Breast epithelium (tissue), 4 donors: Measurements from ENCODE around the gene NTSR1. TPM values are rescaled to one million over a fixed set of nuclear protein-coding genes. Genes with fewer than 3 reads are reported as not detected.

Experiments
- DNase-seq, 2 donors: peaks; one replicate each; pipeline ENCODE4 v3.0.0-alpha.2; 2019; ENCODE audit warnings: low spot score in 2 of 2
- H3K27ac ChIP-seq, 2 donors: fragments of 200-600 bp; sonication (generic) in 1 of 2; one replicate each; pipeline ENCODE4 v1.5.1; 2016 to 2019; ENCODE audit warnings: mild to moderate bottlenecking in 1 of 2
- H3K27me3 ChIP-seq, 2 donors: fragments of 200-600 bp; sonication (generic) in 1 of 2; one replicate each; pipeline versions ENCODE4 v1.5.1 to v1.6.0; 2017 to 2019; ENCODE audit warnings: control low read depth in 1 of 2, mild to moderate bottlenecking in 1 of 2
- H3K36me3 ChIP-seq: fragments of 200-600 bp; one replicate; pipeline ENCODE4 v1.5.1; 2019
- H3K4me1 ChIP-seq, 2 donors: fragments of 200-600 bp; sonication (generic); one replicate each; pipeline ENCODE4 v1.5.1; 2016 to 2019; ENCODE audit warnings: control low read depth in 1 of 2
- H3K4me3 ChIP-seq, 3 donors: fragments of 200-600 bp; sonication (generic); 1 replicate in 2 of 3; 2 replicates in 1 of 3; pipeline ENCODE4 v1.5.1; 2016 to 2019; ENCODE audit warnings: mild to moderate bottlenecking in 3 of 3, moderate library complexity in 2 of 3
- H3K9me3 ChIP-seq, 2 donors: fragments of 200-600 bp; sonication (generic) in 1 of 2; one replicate each; pipeline ENCODE4 v1.5.1; 2016 to 2019; ENCODE audit warnings: control low read depth in 1 of 2
- POLR2A ChIP-seq: fragments of 450-650 bp; IDR thresholded peaks from one replicate; pipeline ENCODE4 v1.6.1; 2016; ENCODE audit warnings: antibody characterized with exemption, mild to moderate bottlenecking, moderate library complexity
- POLR2AphosphoS5 ChIP-seq, 3 donors: sonication (generic); formaldehyde crosslinking; IDR thresholded peaks; one replicate each; pipeline ENCODE4 v1.6.1; 2017; ENCODE audit warnings: antibody characterized with exemption in 3 of 3
- intact Hi-C: fragments of 100-400 bp; cut with DNase I; formaldehyde crosslinking; loops from one replicate; pipeline ENCODE4 v1.15.1; 2023; ENCODE audit warnings: low total_unique reads
- total RNA-seq, 3 donors: library from RNA; depleted of rRNA; stranded (reverse); fragments of >200 nt; gene quantifications; one replicate each; pipeline ENCODE4 v1.1.0, GENCODE V29; 2016
- TF ChIP-seq, protein P1 (sequence below), 3 donors: fragments of 450-650 bp; IDR thresholded peaks; one replicate each; pipeline ENCODE4 v1.5.1; 2016 to 2017; ENCODE audit warnings: antibody characterized with exemption in 3 of 3, mild to moderate bottlenecking in 3 of 3, moderate library complexity in 3 of 3

NTSR1 gene
- total RNA-seq, 3 donors from 2014 or later, result under 0.01 TPM; not detected in 2

GRCh38 chr20:62661647-62662046 is 47.0 kb upstream of the NTSR1 start:
- TF ChIP-seq POLR2AphosphoS5 (IDR thresholded peaks at IDR 0.05) (no peak), POLR2A (no peak)
- TF ChIP-seq, protein P1, sequence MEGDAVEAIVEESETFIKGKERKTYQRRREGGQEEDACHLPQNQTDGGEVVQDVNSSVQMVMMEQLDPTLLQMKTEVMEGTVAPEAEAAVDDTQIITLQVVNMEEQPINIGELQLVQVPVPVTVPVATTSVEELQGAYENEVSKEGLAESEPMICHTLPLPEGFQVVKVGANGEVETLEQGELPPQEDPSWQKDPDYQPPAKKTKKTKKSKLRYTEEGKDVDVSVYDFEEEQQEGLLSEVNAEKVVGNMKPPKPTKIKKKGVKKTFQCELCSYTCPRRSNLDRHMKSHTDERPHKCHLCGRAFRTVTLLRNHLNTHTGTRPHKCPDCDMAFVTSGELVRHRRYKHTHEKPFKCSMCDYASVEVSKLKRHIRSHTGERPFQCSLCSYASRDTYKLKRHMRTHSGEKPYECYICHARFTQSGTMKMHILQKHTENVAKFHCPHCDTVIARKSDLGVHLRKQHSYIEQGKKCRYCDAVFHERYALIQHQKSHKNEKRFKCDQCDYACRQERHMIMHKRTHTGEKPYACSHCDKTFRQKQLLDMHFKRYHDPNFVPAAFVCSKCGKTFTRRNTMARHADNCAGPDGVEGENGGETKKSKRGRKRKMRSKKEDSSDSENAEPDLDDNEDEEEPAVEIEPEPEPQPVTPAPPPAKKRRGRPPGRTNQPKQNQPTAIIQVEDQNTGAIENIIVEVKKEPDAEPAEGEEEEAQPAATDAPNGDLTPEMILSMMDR (IDR thresholded peaks at IDR 0.05), result no peak
- no peaks in the 10 kb centered on the region for H3K9me3 ChIP-seq
- DNase-seq, result no peak
- no peak overlapping the region for H3K27ac ChIP-seq
- H3K27me3 ChIP-seq, result no peaks in the 10 kb centered on the region
- H3K4me3 ChIP-seq, result no peak overlapping the region
- no peaks in the 10 kb centered on the region for H3K36me3 ChIP-seq
- no peaks in the 10 kb centered on the region for H3K4me1 ChIP-seq
- intact Hi-C loops, result loop anchor here (10.0 kb wide), 1 partner anchor 123 kb away; no protein-coding TSS in a partner anchor

- H3K4me1 ChIP-seq, result peaks cover 0 to 5% of the 10 kb centered on the region in 2 donors
- no peak for DNase-seq
- no peak overlapping the region for H3K27ac ChIP-seq
- no peaks in the 10 kb centered on the region for H3K27me3 ChIP-seq
- TF ChIP-seq POLR2AphosphoS5 (IDR thresholded peaks at IDR 0.05), result no peak
- no peak for TF ChIP-seq POLR2A
- TF ChIP-seq, protein P1 (IDR thresholded peaks at IDR 0.05), result no peak
- H3K9me3 ChIP-seq, result no peaks in the 10 kb centered on the region
- H3K4me3 ChIP-seq, result no peak overlapping the region
- H3K36me3 ChIP-seq, result no peaks in the 10 kb centered on the region
- intact Hi-C loops, result loop anchor here (10.0 kb wide), 1 partner anchor 122 kb away; no protein-coding TSS in a partner anchor
Observed at GRCh38 chr20:62662422-62662821, 46.2 kb upstream of the NTSR1 start.

DNA sequence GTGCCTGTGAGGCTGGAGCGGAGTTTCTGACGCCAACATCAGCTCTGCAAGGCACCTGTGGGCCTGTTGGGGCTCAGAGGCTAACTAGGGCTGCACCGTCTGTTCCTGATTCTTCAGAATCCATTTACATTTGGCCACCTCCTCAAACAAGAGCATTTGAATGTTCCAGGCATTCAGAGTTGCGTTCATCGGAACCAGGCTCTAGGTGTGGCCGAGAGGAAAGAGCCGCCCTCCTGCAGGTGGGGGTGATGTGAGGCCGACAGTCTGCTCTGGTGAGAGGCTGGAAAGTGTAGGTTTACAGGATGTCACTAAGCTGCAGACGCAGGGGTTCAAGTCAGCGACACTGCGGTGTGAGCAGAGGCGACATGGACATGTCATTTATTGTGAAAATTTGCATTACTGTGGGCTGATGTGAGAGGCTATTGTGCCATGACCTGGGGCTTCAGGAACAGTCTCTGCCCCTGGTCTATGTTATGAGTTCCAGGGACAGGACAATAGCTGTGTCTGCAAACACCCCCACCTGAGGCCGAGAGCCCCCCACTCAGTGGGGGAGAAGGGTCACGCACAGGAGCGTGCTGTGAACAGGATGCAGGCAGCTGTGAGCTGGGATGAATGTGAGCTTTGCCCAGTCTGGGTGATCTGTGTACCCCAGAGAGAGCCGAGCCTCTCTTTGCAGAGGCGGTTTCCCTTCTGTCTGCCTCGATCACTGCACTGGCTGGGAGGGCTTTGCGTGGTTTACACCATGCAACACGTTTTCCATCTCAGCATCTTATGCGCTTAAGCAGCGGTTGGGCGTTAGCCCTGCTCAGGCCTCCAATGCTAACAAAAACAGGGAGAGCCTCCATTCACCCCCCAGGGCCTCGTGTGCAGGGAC is 45.3 kb upstream of the NTSR1 start:
- Histone ChIP-seq H3K9me3 (no peaks in the 10 kb centered on the region), H3K4me1 (peaks cover 0 to 9% of the 10 kb centered on the region in 2 donors), H3K27ac (no peak overlapping the region), H3K36me3 (no peaks in the 10 kb centered on the region), H3K4me3 (no peak overlapping the region), H3K27me3 (no peaks in the 10 kb centered on the region)
- intact Hi-C loops, result loop anchor here (10.0 kb wide), 1 partner anchor 121 kb away; no protein-coding TSS in a partner anchor
- TF ChIP-seq POLR2A (no peak), POLR2AphosphoS5 (IDR thresholded peaks at IDR 0.05) (no peak)
- TF ChIP-seq, protein P1 (IDR thresholded peaks at IDR 0.05), result no peak
- no peak for DNase-seq

GRCh38 chr20:62664019-62664971 is 44.3 kb upstream of the NTSR1 start:
- no peak for DNase-seq
- TF ChIP-seq POLR2AphosphoS5 (IDR thresholded peaks at IDR 0.05) (no peak), POLR2A (no peak)
- TF ChIP-seq, protein P1 (IDR thresholded peaks at IDR 0.05), result no peak
- intact Hi-C loops, result loop anchor here (10.0 kb wide), 1 partner anchor 121 kb away; no protein-coding TSS in a partner anchor
- H3K27me3 ChIP-seq, result no peaks in the 10 kb centered on the region
- H3K4me3 ChIP-seq, result no peak overlapping the region
- peaks cover 0 to 9% of the 10 kb centered on the region in 2 donors for H3K4me1 ChIP-seq
- H3K36me3 ChIP-seq, result no peaks in the 10 kb centered on the region
- H3K9me3 ChIP-seq, result no peaks in the 10 kb centered on the region
- H3K27ac ChIP-seq, result no peak overlapping the region
